K562 (cell line): ENCODE data around the gene ADCY6. TPM values are rescaled to one million over a fixed set of nuclear protein-coding genes. Genes with fewer than 3 reads are reported as not detected.

Experiments used
- ATAC-seq: fragments of 200-7000 bp; cut with Tn5 transposase; 3 replicates; pipeline ENCODE4 v1.9.1; 2020; ENCODE audit warnings: moderate library complexity
- BruUV-seq: library from RNA; stranded (reverse); fragments of 400-500 nt; replicated peaks from 2 replicates; lab custom pipeline; 2021; lab: Mats Ljungman, UMichigan
- CTCF ChIA-PET: fragments of 300-600 bp; formaldehyde crosslinking; extraction: SDS; loops from one replicate; lab custom pipeline; 2021; ENCODE audit warnings: low intra/inter-chr PET ratio; lab: Yijun Ruan, JAX
- POLR2A ChIA-PET: fragments of 300-600, 350-650 bp; sonication (Branson Sonifier 250); formaldehyde crosslinking; extraction: SDS; loops from one replicate; lab custom pipeline; 2021; ENCODE audit warnings: antibody characterized with exemption, inconsistent platforms; lab: Yijun Ruan, JAX
- DNase-seq, 4 experiments: peaks; one replicate each; pipeline versions ENCODE4 v3.0.0 to v3.0.0-alpha.2; 2011 to 2018; ENCODE audit warnings: low spot score in 3 of 4, mixed read lengths in 3 of 4; ENCODE audit errors: extremely low read depth in 1 of 4
- FAIRE-seq: peaks from 2 replicates; lab custom pipeline; 2011; peaks lifted over from hg19 to GRCh38; lab: Jason Lieb, UNC
- H2AFZ ChIP-seq: 2 replicates; pipeline ENCODE4 v1.6.0; 2011; ENCODE audit warnings: low read depth, low read length, control low read depth, inconsistent platforms
- H3K27ac ChIP-seq: fragments of 200-600 bp; 3 replicates; pipeline ENCODE4 v1.8.0; 2011; ENCODE audit warnings: low read depth, mild to moderate bottlenecking, control low read depth, inconsistent platforms, low read length, moderate library complexity, mixed read lengths; ENCODE audit errors: extremely low read depth
- H3K27me3 ChIP-seq, 2 experiments: fragments of 300-600 bp in 1 of 2; 2 replicates in 1 of 2; 3 replicates in 1 of 2; pipeline versions ENCODE4 v1.6.0 to v1.8.0; 2011; ENCODE audit warnings: inconsistent platforms in 2 of 2, low read length in 2 of 2, mild to moderate bottlenecking in 1 of 2, mixed read lengths in 1 of 2, moderate library complexity in 1 of 2; ENCODE audit not compliant: control insufficient read depth in 2 of 2, insufficient read depth in 2 of 2
- H3K36me3 ChIP-seq: fragments of 300-600 bp; 3 replicates; pipeline ENCODE4 v1.8.0; 2011; ENCODE audit warnings: mild to moderate bottlenecking, low read length, inconsistent platforms; ENCODE audit not compliant: control insufficient read depth, insufficient read depth
- H3K4me1 ChIP-seq, 2 experiments: fragments of 200-600 bp in 1 of 2; replicated peaks in 1 of 2; 2 replicates in 1 of 2; 3 replicates in 1 of 2; pipeline versions ENCODE4 v1.5.1 to v1.8.0; 2011; ENCODE audit warnings: inconsistent platforms in 2 of 2, low read length in 2 of 2, mild to moderate bottlenecking in 1 of 2, mixed read lengths in 1 of 2, moderate library complexity in 1 of 2; ENCODE audit not compliant: control insufficient read depth in 2 of 2, insufficient read depth in 2 of 2
- H3K4me2 ChIP-seq: 2 replicates; pipeline ENCODE4 v1.6.1; 2011; ENCODE audit warnings: low read length, control low read depth, inconsistent platforms, mixed read lengths; ENCODE audit not compliant: insufficient read depth
- H3K4me3 ChIP-seq: fragments of 200-600 bp; sonication (generic), shearing (Covaris generic); 2 replicates; pipeline ENCODE4 v1.5.1; 2016; ENCODE audit warnings: control low read depth, inconsistent platforms
- H3K79me2 ChIP-seq: fragments of 200-600 bp; 3 replicates; pipeline ENCODE4 v1.8.0; 2011; ENCODE audit warnings: low read length, inconsistent platforms; ENCODE audit not compliant: control insufficient read depth, insufficient read depth
- H3K9ac ChIP-seq, 2 experiments: 2 replicates each; pipeline versions ENCODE4 v1.6.0 to v1.6.1; 2011; ENCODE audit warnings: low read depth in 2 of 2, low read length in 2 of 2, control low read depth in 1 of 2, inconsistent platforms in 1 of 2, mild to moderate bottlenecking in 1 of 2, mixed read lengths in 1 of 2; ENCODE audit not compliant: insufficient read depth in 1 of 2
- H3K9me1 ChIP-seq: one replicate; pipeline ENCODE4 v1.6.0; 2011; ENCODE audit warnings: inconsistent platforms, mild to moderate bottlenecking, low read length, moderate library complexity; ENCODE audit not compliant: control insufficient read depth, insufficient read depth
- H3K9me3 ChIP-seq: replicated peaks from 2 replicates; pipeline ENCODE4 v1.5.1; 2011; ENCODE audit warnings: low read depth, low read length, inconsistent platforms; ENCODE audit not compliant: control insufficient read depth, insufficient read depth
- H4K20me1 ChIP-seq: replicated peaks from 2 replicates; pipeline ENCODE4 v1.6.1; 2011; ENCODE audit warnings: low read length, inconsistent platforms, mixed read lengths; ENCODE audit not compliant: control insufficient read depth, insufficient read depth
- HDAC3 ChIP-seq: fragments of 450-650 bp; IDR thresholded peaks from 2 replicates; pipeline ENCODE4 v1.6.1; 2018; ENCODE audit warnings: borderline replicate concordance, mild to moderate bottlenecking, moderate library complexity; ENCODE audit not compliant: partially characterized antibody
- RFX1 ChIP-seq: fragments of 450-650 bp; IDR thresholded peaks from 2 replicates; pipeline ENCODE4 v1.6.1; 2016; ENCODE audit warnings: mild to moderate bottlenecking, moderate library complexity
- WGBS: fragments of 100-300 bp; shearing (Covaris generic); methylation state at CpG from one replicate; pipeline ENCODE4 v1.1.6; 2016; ENCODE audit warnings: low coverage, mixed read lengths; ENCODE audit not compliant: insufficient coverage; ENCODE audit errors: missing lambda C conversion rate; 5-methylcytosine and 5-hydroxymethylcytosine counted together
- in situ Hi-C: fragments of 300-500 bp; cut with MboI; formaldehyde crosslinking; loops from 4 replicates; pipeline ENCODE4 v1.15.0; 2018; ENCODE audit warnings: inconsistent platforms, mixed read lengths
- intact Hi-C: fragments of 100-400 bp; cut with micrococcal nuclease; formaldehyde crosslinking; loops from 2 replicates; pipeline ENCODE4 v1.14.2; 2022
- polyA plus RNA-seq, 8 experiments: library from polyadenylated mRNA; depleted of rRNA in 4 of 8; stranded (reverse) in 5 of 8; unstranded in 3 of 8; fragments of >200 nt; fragmentation: Nextera tagmentation in 2 of 8; fragmentation: Illumina TruSeq in 1 of 8; extraction: Ambion mirVana in 2 of 8; extraction: Trizol in 1 of 8; gene quantifications; 2 replicates each; pipeline versions ENCODE4 v1.2.1 to v1.2.3, GENCODE V29; 2011 to 2014; ENCODE audit warnings: inconsistent platforms in 1 of 8, missing spikeins in 1 of 8
- total RNA-seq, 7 experiments: library from RNA; depleted of rRNA in 6 of 7; stranded (reverse); fragments of >200 nt in 6 of 7; fragmentation: Illumina TruSeq in 2 of 7; extraction: Trizol in 2 of 7; gene quantifications; 2 replicates each; pipeline versions ENCODE4 v1.2.1 to v1.2.3, GENCODE V29; 2011 to 2021; ENCODE audit warnings: low replicate concordance in 1 of 7

Gene ADCY6
- total and polyA plus RNA-seq, 9 of the 15 experiments (the other 6 are each of a cell fraction or from before 2014, with no cell fraction given), result 0.01 to 1.0 (median 0.53) TPM

GRCh38 chr12:48816143-48816854, 27.4 kb upstream of the ADCY6 start:
- no peaks in the 10 kb centered on the region for H3K79me2 ChIP-seq
- H4K20me1 ChIP-seq, result 0 out of 2 replicates have a peak, but pooled peaks cover 3% of the 10 kb centered on the region
- H3K27me3 ChIP-seq, result peaks cover 0 to 28% of the 10 kb centered on the region in 2 experiments; a peak in 2 of 5 replicates
- peaks cover 4 to 38% of the 10 kb centered on the region in 2 experiments; a peak in 3 of 5 replicates for H3K4me1 ChIP-seq
- H3K4me3 ChIP-seq, result no peak overlapping the region; the same call in 1 of the 2 replicates
- no peak overlapping the region for H3K4me2 ChIP-seq
- H2AFZ ChIP-seq, result no peak overlapping the region
- ATAC-seq, result no peak
- DNase-seq, result no peak
- in situ Hi-C loops (no loop called here), intact Hi-C loops (no loop called here)
- no peaks in the 10 kb centered on the region for H3K9me3 ChIP-seq
- H3K9ac ChIP-seq, result peak overlapping the region in 1 of 2 experiments; percentile 91; a peak in 2 of 4 replicates
- no peak for TF ChIP-seq HDAC3
- peak; percentile 75; the same call in 1 of the 2 replicates for TF ChIP-seq RFX1
- TSS peak; percentile 41 for BruUV-seq
- ChIA-PET POLR2A (interaction anchor here (0.7 kb wide), 1 partner anchor 21 kb away, joined by 3 read pairs; no protein-coding TSS in a partner anchor), CTCF (interaction anchor here (0.5 to 2.1 kb wide), 2 partner anchors 25 to 63 kb away, joined by 3 to 9 read pairs; no protein-coding TSS in a partner anchor)
- peak; percentile 61 for FAIRE-seq
- no peaks in the 10 kb centered on the region for H3K36me3 ChIP-seq
- no peak overlapping the region for H3K27ac ChIP-seq
- 53% methylated on average over 3 of the region's 3 CpGs for WGBS
- no peaks in the 10 kb centered on the region for H3K9me1 ChIP-seq
